Endometrium (tissue), 2 donors: ENCODE results near the gene RRM1.

Experiments
- FAIRE-seq: peaks from 2 replicates; lab custom pipeline; 2012; peaks lifted over from hg19 to GRCh38; lab: Jason Lieb, UNC
- donor health status: control.
- donor health status: control.

RRM1 gene

GRCh38 chr11:4187055-4187988 is 92.7 kb downstream of the RRM1 start:
- no peak for FAIRE-seq
